LNCaP clone FGC (cell line): ENCODE measurements around the gene DZIP1.
A peak's percentile ranks its signal among the peaks of the same experiment; 100 is the strongest.
"Not testable (repeated sequence)": the region's sequence is repeated elsewhere in the genome, so short reads cannot be mapped to it uniquely, and the experiment has no call there.

Experiments
- DNase-seq: peaks from one replicate; pipeline ENCODE4 v3.0.0-alpha.2; 2011; ENCODE audit warnings: low read depth
- H3K4me3 ChIP-seq: 2 replicates; pipeline ENCODE4 v1.5.1; 2011; ENCODE audit warnings: mild to moderate bottlenecking, low read depth, low read length, control low read depth
- TF ChIP-seq, protein P1 (sequence below): IDR thresholded peaks from 2 replicates; pipeline ENCODE4 v1.5.1; 2012; ENCODE audit warnings: mild to moderate bottlenecking; ENCODE audit not compliant: control insufficient read depth, insufficient read depth; ENCODE audit errors: extremely low read depth

Gene DZIP1

DNA sequence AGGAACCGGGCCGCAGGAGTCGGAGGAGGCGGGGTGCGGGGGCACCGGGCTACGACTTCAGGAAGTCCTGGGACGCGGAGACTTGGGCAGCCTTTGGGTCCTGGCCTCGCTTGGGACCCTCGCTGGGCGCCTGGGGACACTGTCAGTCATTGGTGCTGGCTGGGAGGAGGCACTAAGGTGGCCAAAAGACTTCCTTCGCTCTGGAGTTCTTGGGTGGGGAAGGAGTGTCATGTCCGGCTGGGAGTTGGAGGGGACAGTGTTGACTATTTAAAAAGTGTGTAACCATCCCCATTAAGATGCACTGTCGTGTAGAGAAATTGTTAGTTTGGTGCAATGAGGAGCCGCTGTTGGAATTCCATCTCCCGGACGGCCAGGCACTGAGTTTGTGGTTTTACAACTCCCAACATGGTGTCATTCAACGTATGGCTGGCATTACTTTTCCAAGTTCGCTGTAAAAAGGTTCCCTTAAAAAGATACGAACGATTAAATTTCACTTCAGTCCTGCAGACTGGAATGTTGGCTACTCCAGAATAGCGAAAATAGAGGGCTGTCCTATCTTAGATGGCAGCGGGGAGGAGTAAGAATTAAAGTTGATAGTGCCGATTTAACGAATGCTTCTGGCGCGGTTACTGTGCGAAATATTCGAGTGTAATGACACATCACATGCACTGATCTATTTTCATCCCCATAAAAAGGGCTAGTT is 33.2 kb upstream of the DZIP1 start:
- TF ChIP-seq, protein P1, sequence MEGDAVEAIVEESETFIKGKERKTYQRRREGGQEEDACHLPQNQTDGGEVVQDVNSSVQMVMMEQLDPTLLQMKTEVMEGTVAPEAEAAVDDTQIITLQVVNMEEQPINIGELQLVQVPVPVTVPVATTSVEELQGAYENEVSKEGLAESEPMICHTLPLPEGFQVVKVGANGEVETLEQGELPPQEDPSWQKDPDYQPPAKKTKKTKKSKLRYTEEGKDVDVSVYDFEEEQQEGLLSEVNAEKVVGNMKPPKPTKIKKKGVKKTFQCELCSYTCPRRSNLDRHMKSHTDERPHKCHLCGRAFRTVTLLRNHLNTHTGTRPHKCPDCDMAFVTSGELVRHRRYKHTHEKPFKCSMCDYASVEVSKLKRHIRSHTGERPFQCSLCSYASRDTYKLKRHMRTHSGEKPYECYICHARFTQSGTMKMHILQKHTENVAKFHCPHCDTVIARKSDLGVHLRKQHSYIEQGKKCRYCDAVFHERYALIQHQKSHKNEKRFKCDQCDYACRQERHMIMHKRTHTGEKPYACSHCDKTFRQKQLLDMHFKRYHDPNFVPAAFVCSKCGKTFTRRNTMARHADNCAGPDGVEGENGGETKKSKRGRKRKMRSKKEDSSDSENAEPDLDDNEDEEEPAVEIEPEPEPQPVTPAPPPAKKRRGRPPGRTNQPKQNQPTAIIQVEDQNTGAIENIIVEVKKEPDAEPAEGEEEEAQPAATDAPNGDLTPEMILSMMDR, result no peak
- peak overlapping the region; percentile 71 for H3K4me3 ChIP-seq
- no peak for DNase-seq

DNA sequence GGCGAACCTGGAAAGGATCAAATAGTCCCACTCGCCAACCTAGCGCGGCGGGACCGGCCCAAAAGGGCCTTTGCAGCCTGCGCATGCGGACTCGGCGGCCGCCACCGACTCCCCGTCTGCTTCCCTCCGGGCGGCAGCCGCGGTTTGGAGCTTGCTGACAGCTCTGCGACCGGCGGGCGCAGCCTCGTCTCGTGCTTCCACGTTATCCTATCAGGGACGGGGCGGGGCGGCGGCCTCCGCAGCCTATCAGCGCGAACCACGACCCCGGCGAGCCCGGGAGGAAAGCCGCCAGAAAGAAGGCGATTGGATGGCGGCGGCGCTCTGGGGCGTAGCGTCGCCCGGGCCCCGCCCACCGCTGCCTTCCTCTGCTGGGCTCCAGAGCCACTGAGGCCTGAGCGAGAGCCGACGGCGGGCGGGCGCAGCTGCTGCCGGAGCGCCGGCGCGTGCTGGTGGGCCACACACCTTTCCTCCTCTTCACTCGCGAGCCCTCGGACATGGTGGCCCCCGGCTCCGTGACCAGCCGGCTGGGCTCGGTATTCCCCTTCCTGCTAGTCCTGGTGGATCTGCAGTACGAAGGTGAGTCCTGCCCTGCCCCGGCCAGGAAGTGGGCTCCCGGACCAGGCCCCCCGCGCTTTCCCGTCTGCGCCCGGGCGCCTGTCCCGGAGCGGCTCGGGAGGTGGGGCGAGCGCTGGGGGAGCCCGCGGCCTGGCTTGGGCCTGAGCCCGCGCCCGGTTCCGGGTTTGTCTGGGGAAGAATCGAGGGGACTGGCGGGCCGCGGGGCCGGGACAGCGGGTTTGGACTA is 32.5 kb upstream of the DZIP1 start, which contains the start of gene DNAJC3:
DNAJC3 (plus strand) TSS at position 378 of the 802 bp plus-strand sequence; CDS start at position 495, 117 bp downstream.
- peak within 1 kb of the TSS; percentile 71 for H3K4me3 ChIP-seq
- DNase-seq, result peak; percentile 86
- TF ChIP-seq, protein P1, result no peak

DNA sequence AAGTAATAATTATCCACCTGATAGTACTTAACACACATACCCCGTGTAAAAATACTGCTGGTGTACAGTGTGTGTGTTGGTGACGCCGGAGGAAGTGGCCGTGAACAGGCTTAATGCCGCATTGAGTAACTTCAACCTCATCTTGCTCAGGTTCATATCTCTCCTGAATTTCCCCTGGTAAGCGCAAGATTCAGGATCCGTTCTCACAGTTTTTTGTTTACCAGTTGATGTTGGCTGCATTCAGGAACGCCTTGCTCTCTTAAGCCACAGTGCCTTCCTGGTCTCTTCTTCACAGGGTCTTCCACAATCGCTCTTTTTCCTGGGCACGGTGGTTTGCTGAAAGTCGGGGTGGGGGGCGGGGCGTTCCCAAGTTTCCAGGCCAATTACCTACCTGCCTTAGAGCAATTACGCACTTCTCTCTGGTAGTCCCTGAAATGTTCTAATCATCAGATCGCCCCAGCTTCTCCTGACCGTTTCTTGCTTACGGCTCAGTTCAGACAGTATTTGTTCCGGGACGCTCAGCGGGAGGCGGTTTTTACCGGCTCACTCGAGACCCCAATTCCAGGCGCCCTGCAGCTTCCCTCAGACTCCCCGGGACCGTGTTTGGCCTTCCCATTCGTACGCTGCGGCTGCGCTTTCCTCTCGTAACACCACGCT is 31.7 kb upstream of the DZIP1 start:
- TF ChIP-seq, protein P1, result no peak
- H3K4me3 ChIP-seq, result peak overlapping the region; percentile 71
- no peak for DNase-seq

DNA sequence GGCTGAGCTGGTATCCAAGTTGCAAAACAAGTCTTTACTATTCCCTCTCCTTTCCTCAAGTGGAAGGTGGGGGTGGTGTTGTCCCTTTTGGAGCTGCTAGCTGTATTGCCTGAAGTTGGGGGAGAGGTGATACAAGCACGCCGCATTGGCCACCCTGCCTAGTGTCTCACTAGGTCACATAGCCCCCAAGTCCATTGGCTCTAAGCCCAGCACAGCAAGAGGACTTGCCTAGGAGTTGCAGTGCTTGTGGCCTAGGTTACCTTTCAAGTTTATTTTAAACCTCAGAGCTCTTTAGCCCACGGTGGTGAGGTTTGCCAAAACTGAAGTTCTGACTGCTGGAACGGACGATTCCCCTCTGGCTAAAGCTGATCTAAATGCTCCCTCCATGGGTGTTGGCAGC is 27.1 kb upstream of the DZIP1 start:
- H3K4me3 ChIP-seq, result no peak overlapping the region
- TF ChIP-seq, protein P1, result no peak

DNA sequence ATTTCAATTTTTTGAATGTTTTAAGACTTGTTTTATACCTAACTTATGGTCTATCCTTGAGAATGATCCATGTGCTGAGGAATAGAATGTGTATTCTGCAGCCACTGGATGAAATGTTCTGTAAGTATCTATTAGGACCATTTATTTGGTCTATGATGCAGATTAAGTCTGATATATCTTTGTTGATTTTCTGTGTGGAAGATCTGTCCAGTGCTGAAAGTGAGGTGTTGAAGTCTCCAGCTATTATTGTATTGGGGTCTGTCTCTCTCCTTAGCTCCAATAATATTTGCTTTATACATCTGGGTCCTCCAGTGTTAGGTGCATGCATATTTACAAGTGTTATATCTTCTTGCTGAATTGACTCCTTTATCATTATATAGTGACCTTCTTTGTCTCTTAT is 22.7 kb upstream of the DZIP1 start:
- not testable (repeated sequence) for H3K4me3 ChIP-seq, DNase-seq

More for the DNA sequence above, 27.1 kb upstream of the DZIP1 start:
- no peak for DNase-seq

DNA sequence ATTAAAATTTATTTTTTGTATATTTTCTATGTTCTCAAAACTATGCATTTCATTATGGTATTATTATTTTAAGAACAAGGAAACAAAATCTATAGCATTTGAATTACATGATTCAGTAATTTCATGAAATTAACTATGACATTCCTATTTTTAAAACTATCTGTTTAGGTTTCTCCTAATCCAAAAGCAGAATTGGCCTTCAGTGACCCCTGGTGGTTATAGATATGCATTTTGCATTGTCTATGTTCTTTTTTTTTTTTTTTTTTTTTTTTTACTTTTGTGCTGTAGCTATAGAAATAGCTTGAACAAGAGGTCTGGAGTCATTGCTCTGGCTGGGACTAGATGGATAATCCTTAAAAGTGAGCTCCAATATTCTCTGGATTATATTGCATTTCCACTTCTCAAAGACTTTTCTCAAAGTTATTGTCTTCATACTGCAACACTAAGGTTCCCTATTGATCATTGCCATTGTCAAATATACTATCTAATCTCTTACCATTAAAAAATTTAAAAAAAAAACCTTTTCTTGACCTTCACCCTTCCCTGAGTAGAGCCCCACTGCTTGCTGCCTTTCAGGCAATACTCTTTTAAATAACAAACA is 16.6 kb upstream of the DZIP1 start:
- H3K4me3 ChIP-seq, result no peak overlapping the region
- TF ChIP-seq, protein P1, result peak; percentile 47
- DNase-seq, result no peak

DNA sequence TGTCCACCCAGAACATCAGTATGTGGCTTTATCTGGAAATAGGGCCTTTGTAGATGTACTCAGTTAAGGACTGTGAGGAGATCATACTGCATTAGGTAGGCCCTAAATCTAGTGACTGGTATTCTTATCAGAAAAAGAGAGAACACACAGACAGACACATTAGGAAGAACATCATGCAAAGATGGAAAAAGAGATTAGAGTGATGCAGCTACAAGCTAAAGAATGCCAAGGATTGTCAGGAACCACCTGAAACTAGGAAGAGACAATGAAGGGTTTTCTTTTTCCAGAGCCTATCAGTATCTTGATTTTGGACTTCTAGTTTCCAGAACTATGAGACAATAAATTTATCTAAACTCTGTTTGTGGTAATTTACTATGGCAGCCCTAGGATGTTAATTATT is 15.0 kb upstream of the DZIP1 start:
- TF ChIP-seq, protein P1, result no peak
- H3K4me3 ChIP-seq, result no peak overlapping the region
- peak; percentile 56 for DNase-seq
